RWPE1 (cell line): Measurements from ENCODE around the gene DNAI2.

Experiments used
- CTCF ChIA-PET: fragments of 350-600 bp; sonication (Branson Sonifier 250); formaldehyde crosslinking; extraction: SDS; loops from one replicate; lab custom pipeline; 2021; lab: Yijun Ruan, JAX
- POLR2A ChIA-PET: fragments of 400-600 bp; formaldehyde crosslinking; extraction: SDS; loops from one replicate; lab custom pipeline; 2020; ENCODE audit warnings: antibody characterized with exemption; ENCODE audit not compliant: low non-redundant PET; lab: Yijun Ruan, JAX
- DNase-seq: peaks from one replicate; pipeline ENCODE4 v3.0.0; 2012; ENCODE audit warnings: low spot score
- H3K27ac ChIP-seq: fragments of 450-650 bp; 2 replicates; pipeline ENCODE4 v1.5.1; 2017
- TF ChIP-seq, protein P1 (sequence below): fragments of 450-650 bp; conservative IDR thresholded peaks from 2 replicates; pipeline ENCODE4 v1.5.1; 2017; ENCODE audit warnings: low read depth, mild to moderate bottlenecking

Gene DNAI2

GRCh38 chr17:74351552-74352210 lies 77.6 kb downstream of the DNAI2 start:
- ChIA-PET CTCF (interaction anchor here (0.7 to 1.4 kb wide), 2 partner anchors 10 to 18 kb away, joined by 3 to 7 read pairs; partner anchors contain the start of gene BTBD17), POLR2A (no interaction called here)
- TF ChIP-seq, protein P1, sequence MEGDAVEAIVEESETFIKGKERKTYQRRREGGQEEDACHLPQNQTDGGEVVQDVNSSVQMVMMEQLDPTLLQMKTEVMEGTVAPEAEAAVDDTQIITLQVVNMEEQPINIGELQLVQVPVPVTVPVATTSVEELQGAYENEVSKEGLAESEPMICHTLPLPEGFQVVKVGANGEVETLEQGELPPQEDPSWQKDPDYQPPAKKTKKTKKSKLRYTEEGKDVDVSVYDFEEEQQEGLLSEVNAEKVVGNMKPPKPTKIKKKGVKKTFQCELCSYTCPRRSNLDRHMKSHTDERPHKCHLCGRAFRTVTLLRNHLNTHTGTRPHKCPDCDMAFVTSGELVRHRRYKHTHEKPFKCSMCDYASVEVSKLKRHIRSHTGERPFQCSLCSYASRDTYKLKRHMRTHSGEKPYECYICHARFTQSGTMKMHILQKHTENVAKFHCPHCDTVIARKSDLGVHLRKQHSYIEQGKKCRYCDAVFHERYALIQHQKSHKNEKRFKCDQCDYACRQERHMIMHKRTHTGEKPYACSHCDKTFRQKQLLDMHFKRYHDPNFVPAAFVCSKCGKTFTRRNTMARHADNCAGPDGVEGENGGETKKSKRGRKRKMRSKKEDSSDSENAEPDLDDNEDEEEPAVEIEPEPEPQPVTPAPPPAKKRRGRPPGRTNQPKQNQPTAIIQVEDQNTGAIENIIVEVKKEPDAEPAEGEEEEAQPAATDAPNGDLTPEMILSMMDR, result no peak
- H3K27ac ChIP-seq, result no peak overlapping the region
- no peak for DNase-seq

DNA sequence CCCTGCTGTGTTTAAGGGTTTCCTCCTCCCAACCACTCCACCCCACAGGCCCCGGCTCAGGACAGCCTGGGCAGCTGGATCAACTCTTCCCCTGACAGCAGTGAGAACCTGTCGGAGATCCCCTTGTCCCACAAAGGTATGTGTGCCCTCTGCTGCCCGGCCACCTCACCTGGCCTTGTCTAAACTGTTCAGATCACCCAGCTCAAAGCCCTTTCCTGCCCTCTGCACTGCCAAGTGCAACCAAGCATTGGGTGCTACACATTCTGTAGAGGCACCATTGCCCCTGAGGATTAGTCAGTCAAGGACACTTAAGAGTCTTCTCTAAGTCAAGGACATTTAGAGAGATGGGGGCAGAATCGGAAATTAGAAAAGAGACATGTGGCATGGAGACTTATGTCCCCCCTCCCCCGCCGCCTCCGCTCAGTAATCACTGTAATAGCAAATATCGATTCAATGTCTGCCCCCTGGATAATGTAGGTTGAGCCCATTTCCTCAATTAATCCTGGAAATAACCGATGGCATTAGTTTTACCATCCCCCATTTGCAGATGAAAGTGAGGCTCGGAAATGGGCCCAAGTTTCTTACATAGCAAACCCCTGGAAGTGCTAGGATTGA lies 79.5 kb downstream of the DNAI2 start:
- TF ChIP-seq, protein P1, result no peak
- DNase-seq, result no peak
- no peak overlapping the region for H3K27ac ChIP-seq
- ChIA-PET POLR2A (no interaction called here), CTCF (interaction anchor here (0.6 to 0.9 kb wide), 3 partner anchors 10 to 77 kb away, joined by 3 to 5 read pairs (median 3); no protein-coding TSS in a partner anchor)

GRCh38 chr17:74354123-74354522 lies 80.1 kb downstream of the DNAI2 start:
- CTCF ChIA-PET, result no interaction called here
- no peak for DNase-seq

GRCh38 chr17:74354561-74354960 lies 80.5 kb downstream of the DNAI2 start:
- TF ChIP-seq, protein P1, result no peak
- ChIA-PET CTCF (no interaction called here), POLR2A (no interaction called here)
- no peak overlapping the region for H3K27ac ChIP-seq
- no peak for DNase-seq

More at GRCh38 chr17:74354123-74354522, 80.1 kb downstream of the DNAI2 start:
- TF ChIP-seq, protein P1, result 0 out of 2 replicates have a peak, but pooled peaks have one; percentile 17
- POLR2A ChIA-PET, result no interaction called here
- no peak overlapping the region for H3K27ac ChIP-seq

GRCh38 chr17:74355065-74355464 lies 81.0 kb downstream of the DNAI2 start:
- H3K27ac ChIP-seq, result no peak overlapping the region
- DNase-seq, result no peak
- POLR2A ChIA-PET, result no interaction called here
- TF ChIP-seq, protein P1, result no peak
- CTCF ChIA-PET, result no interaction called here

- TF ChIP-seq, protein P1, result no peak
- ChIA-PET CTCF (interaction anchor here (0.7 to 1.2 kb wide), 4 partner anchors 11 to 97 kb away, joined by 3 read pairs; partner anchors contain the start of gene GPR142), POLR2A (interaction anchor here (0.6 kb wide), 1 partner anchor 779 kb away, joined by 4 read pairs; no protein-coding TSS in a partner anchor)
- no peak overlapping the region for H3K27ac ChIP-seq
- DNase-seq, result no peak
These were observed 82.8 kb downstream of the DNAI2 start for GRCh38 chr17:74356646-74357465.
